DLD1 (cell line): ENCODE measurements around the gene SUPT3H.

Experiments used
- in situ Hi-C: cut with HindIII; loops from 2 replicates; pipeline ENCODE4 v1.10.0; 2017; ENCODE audit warnings: low sequenced_read_pairs

The SUPT3H gene

DNA sequence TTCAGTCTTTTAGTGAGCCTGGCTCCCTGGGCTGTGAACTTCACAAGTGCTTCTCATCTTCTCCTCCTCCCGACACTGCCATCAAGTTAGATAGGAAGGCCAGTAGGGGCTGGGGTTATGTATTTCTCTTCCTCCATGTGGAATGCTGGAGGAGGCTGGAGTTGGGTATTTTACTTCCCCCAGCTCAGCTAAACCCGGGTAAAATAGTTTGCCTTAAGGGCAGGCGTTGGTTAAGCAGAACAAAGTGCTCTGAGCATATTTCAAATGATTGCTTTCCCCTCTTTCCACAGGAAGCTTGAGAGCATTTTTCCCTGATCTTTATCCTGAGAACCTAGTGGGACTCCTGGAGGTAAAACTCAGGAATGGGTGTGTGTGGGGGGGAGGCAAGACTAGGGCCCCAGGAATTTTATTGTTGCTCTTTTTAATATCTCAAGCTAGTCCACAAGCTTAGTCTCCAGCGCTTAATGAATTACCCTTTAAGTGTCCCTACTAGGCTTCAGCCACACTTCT, 16.9 kb upstream of the SUPT3H start:
- in situ Hi-C loops = loop anchor here (25.0 kb wide), 1 partner anchor 732 kb away; no protein-coding TSS in a partner anchor

DNA sequence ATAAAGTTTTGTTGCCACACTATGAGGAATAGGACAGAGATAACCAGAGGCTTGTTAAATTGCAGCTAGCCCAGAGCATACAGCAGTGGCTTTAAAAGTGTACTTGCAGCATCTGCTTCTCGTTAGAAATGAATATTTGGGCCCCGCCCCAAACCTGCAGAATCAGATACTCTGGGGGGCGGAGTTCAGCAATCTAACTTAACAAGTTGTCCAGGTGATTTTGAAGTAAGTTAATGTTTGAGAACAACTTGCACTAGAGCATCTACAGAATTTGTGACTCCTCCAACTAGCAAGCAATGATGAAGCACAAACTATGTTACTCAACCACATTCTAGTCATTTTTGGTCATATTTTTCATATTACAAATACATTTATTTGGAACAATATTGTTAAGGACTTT, 10.6 kb upstream of the SUPT3H start:
- in situ Hi-C loops = loop anchor here (25.0 kb wide), 1 partner anchor 726 kb away; no protein-coding TSS in a partner anchor

DNA sequence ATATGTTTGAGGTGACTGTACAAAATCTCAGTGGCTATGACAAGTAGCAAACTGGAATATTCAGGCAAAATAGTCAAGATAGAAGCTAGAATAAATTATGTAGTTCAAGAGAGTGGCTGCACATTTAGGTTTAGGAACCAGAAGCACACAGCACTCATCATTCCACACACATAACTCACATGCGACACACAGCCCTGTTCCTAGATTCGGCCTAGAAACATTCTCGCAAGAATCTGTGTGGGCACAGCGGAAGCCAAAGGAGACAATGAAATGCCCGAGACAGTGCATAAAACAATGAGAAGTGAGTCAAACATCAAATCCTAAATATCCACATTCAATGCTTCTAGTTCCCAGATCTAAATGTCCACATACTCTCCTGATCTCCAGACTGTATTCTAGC, 9.5 kb upstream of the SUPT3H start:
- in situ Hi-C loops = loop anchor here (25.0 kb wide), 1 partner anchor 725 kb away; no protein-coding TSS in a partner anchor

DNA sequence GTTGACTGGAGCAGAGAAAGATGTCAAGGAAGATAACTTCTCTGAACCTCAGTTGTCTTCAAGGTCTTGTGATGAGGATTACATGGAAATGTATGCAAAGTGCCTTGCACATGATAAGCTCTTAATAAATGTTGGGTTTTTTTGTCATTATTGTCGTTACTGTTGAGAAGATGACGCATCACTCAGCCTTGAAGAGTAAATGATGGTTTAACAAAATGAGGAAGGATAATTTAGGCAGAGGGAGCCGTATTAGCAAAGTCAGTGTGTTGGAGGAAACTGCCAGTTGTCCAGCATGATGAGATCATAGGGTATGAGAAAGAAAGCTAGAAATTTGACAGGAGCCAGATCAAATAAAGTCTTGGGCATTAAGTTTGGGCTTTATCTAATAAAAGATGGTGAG, 8.8 kb upstream of the SUPT3H start:
- in situ Hi-C loops = loop anchor here (25.0 kb wide), 1 partner anchor 724 kb away; no protein-coding TSS in a partner anchor

DNA sequence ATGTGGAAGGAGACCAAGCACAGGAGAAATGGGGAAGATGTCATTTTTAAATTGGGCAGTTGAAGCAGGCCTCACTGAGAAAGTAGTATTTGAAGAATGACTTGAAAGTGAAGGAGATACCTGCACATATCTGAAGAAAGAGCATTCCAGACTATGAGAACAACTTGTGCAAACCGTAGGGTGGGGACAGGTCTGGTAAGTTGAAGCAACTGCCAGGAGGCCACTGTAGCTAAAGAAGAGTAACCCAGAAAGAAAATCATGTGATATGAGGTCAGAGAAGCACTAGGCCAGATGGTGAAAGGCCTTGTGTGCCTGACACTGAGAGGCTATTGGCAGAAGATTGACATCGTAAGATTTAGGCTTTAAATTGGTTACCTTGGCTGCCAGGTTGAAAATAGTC, 4.7 kb upstream of the SUPT3H start:
- in situ Hi-C loops = loop anchor here (25.0 kb wide), 1 partner anchor 720 kb away; no protein-coding TSS in a partner anchor

DNA sequence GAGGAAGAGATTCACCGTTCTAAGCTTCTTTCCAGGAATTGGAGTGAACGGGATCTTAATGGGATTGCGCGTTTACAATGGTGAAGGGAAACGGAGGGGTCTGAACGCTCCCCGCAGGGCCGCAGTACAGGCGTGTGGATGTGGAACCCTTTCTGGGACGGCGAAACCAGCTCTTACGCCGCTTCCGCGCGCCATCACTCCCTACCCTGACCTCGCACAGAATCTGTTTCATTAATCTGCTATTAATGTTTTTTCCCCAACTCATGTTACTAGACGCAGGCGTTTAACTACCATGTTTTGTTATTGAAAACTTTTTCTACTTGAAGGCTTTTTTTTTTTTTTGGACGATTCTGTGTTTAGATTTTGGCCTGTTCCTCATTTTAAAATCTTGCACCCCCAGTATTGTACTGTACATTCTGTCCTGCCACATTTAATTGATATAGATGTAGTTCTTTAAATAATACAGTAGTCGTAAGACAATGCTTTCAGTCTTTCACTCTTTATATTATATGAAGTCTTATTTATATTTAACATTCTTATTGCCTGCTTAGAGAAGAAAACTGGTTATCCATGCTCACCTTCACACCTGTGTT, 696 bp upstream of the SUPT3H start:
- in situ Hi-C loops = loop anchor here (25.0 kb wide), 1 partner anchor 716 kb away; no protein-coding TSS in a partner anchor

DNA sequence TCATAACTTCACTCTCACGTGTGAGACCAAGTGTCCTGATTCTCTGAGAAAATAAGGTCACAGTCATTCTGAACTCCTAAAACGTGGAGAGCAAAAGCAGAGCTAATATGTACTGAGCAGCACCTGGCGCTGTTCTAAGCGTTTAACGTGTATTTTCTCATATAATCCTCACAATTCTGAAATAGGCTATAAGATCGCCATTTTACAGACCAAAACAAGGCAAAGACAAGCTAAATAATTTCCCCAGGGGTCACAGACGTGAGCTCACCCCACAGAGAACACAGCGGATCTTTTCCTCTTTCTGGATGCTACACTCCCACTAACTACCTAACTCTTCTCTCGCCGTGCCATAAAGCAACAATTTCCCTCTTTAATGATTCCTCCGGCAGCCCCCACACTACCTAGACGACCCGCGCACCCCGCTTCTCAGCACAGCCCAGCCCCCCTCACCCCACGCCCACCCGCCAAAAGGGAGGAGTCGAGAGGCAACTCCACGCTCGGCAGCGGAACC, 636 bp downstream of the SUPT3H start:
- in situ Hi-C loops = loop anchor here (25.0 kb wide), 1 partner anchor 715 kb away; no protein-coding TSS in a partner anchor

DNA sequence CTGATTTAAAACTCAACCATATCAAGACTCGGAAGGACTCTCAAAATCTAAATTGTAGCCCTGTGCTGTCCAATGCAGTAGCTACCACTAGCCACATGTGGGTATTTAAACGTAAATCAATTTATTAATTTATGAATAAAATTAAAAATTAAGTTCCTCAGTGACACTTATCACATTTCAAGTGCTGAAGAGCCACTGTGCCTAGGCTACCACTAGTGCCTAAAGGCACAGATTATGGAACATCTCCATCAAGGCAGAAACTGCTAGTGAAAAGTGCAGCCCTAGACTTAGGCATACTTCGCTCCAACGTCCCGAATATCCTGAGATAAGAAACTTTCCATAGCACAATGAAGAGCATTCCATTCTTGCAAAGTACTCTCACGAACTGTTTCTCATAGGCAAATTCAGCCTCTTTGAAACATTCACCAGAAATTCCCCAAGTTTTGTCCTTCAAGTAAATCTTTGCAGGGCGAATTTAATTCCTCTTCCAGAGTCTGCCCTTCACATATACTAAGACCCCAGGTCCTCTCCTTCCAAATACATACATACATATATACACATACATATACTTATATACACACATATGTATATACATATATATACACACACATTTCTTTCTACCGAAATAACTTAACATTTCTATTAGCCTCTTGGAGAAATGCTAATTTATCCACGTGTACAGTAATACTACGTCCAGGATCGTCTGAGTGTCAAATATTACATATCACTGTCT, 1.3 kb downstream of the SUPT3H start:
- in situ Hi-C loops = loop anchor here (25.0 kb wide), 1 partner anchor 714 kb away; no protein-coding TSS in a partner anchor

DNA sequence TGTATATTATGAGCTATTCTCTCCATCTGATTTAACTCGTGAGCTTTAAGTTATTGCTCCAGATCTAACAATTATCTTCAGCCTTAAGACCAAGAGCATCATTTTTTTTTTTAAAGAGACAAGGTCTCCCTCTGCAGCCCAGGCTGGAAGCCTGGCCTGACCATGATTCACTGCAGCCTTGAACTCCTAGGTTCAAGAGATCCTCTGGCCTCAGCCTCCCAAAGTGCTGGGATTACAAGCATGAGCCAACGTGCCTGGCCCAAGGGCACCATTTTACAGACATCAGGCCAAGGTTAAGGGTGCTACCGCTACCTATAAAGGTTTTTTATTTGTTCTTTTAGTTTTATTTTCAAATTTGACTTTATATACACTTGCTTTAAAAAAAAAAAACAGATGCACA, 2.3 kb downstream of the SUPT3H start:
- in situ Hi-C loops = loop anchor here (25.0 kb wide), 1 partner anchor 713 kb away; no protein-coding TSS in a partner anchor

DNA sequence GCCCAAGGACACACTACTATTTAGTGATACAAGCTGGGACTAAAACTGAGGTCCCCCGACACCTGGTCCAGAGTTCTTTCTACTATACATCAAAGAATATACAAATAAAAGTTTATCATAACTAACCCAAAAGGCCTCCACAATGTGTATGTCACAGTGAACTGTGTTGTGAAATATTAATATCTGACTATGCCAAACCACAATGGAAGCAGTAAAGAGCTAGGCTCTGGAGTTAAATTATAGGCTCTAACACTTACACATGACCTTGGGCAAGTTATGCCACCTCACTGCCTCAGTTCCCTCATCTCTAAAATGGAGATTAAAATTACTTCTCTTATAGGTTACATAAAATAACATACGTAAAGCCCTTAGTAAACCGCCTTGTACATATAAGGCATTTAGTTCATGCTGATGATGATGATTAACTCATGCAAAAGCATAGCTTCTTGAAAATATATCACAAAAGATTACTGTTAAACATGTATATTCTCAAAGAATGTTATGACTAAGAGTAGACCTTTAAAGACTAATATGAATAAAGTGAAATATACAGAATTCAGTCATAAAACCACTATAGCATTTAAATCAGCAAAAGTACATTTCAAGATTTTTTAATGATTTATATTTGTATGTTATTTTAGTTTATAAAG, 5.7 kb downstream of the SUPT3H start:
- in situ Hi-C loops = no loop called here

DNA sequence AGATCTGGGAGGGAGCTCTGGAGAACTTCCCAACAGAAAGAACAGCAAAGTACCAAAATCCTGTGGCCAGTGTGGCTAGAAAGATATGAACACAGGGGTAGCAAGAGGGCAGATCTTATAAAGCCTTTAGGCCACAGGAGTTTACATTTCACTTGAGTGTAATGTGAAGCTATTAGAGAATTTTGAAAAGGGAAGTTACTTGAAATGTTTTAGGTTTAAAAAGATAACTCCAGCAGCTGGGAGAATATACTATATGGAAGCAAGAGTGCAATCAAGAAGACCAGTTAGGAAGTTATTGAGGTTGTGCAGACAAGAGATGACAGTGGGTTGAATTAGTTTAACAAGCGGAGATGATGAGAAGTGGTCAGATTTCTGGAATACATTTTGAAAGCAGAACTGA, 7.9 kb downstream of the SUPT3H start:
- in situ Hi-C loops = no loop called here

DNA sequence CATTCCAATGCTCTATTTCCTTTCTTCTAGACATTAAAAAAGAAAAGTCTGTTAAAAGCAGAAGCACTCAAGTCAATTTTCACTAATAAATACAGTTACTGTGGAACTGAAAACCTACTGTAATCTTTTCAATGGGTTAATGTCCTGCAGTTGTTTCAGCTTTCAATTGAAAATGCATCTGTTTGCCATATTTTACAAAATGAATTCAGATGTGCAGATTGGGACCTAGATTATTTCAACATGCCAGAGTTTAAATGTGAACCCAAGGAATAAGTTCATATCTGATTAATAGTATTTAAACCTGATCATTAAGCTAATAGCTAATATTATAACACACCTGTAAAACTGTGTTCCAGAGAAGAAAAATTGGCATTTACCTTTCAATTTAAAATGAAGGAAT, 9.7 kb downstream of the SUPT3H start:
- in situ Hi-C loops = no loop called here

DNA sequence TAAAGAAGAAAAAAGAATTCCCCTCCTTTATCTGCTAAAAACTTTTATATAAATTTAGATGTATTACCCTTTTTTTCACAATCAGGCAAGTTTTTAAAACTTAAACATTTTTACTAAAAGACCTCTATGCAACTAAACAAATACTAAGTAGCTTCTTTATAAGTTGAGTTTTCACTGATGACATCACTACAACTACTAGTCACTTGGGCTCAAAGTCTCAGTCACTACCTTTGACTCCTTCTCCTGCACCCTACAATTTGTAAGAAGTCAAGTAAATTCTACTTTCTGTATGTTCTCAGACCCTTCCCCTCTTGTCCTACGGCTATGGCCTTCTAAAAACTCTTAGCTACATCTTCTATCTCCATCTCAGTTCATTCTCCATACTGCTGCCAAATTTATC, 11.2 kb downstream of the SUPT3H start:
- in situ Hi-C loops = no loop called here

DNA sequence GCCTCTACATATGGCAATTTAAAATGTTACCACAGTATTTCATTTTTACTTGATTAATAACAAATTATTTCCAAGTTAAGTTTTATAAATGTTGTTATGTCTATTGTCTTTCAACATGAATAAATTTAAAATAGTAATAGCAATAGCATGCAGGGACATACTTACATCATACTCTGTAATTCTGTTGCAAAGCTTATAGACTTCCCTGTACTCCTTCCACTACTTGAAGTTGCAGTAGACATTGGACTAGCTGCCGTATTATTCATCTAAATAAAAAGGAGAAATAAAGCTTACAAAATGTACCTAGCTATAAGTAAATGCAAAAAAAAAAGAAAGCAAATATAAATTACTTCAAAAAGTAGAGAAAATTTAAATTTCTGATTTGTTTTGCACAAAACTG, 12.7 kb downstream of the SUPT3H start:
- in situ Hi-C loops = no loop called here

DNA sequence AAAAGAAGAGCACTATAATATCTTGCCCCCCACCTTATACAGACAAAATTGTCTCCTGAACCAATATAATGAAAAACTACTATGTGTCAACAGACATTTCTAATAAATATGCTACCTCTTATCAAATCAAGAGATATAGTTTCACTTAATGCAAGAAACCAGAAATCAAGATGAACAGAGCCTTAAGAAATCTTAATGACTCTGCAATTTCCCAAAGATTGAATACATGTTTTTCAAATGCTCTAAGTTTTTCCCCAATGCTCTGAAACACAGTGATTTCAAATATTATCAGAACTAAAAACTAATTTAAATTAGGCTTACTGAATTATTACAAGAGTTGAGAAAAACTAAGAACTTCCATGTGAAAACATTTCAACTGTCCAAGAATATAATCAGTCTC, 13.3 kb downstream of the SUPT3H start:
- in situ Hi-C loops = no loop called here

DNA sequence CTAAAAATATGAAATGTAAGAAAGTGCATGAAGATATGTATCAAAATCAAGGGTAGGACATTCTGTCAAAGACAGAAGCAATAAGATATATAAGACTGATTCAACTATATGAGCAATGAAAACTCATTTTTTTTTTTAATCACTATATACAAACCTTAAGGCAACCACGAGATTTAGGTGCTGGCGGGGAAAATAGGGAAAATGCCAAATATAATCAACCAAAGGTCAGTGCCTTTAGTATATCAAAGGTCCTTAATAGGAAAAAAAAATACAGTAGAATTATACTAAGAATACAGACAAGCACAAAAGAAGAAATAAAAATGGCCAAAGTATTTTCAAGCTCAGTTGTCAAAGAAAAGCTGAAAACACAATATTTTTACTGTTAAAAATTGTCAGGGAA, 24.1 kb downstream of the SUPT3H start:
- in situ Hi-C loops = no loop called here

DNA sequence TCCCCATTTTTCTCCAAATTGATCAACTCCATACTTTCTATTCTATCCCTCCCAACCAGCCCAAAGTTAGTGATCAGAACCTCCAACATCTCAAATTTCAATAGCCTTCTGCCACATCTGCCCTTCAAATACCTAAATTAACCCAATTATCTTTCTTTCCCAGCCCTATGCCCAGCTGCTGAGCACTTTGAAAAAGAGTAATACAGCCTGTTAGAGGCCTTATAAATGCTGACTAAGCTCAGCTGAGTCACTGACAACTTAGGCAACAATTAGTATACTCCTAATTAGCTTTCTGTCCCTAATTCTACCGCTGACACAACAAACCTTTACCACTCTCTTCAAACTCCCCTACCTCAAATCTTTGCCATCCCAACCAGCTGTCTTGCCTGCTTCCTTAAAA, 26.1 kb downstream of the SUPT3H start:
- in situ Hi-C loops = no loop called here

DNA sequence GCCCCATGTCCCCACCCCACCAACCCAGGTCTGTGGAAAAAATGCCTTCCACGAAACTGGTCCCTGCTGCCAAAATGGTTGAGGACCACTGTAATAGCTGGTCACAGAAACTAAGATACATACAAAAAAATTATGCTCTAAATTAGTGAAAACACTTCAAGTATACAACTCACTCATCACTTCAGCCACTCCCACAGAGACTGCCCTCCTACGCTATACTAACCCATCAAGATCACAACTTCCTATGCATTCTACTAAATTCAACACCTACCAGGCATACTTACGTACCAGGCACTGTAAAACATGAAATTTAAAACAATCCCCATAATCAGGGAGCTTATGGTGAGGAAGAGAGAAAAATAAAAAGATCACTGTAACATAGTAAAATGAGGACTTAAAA, 26.7 kb downstream of the SUPT3H start:
- in situ Hi-C loops = no loop called here

DNA sequence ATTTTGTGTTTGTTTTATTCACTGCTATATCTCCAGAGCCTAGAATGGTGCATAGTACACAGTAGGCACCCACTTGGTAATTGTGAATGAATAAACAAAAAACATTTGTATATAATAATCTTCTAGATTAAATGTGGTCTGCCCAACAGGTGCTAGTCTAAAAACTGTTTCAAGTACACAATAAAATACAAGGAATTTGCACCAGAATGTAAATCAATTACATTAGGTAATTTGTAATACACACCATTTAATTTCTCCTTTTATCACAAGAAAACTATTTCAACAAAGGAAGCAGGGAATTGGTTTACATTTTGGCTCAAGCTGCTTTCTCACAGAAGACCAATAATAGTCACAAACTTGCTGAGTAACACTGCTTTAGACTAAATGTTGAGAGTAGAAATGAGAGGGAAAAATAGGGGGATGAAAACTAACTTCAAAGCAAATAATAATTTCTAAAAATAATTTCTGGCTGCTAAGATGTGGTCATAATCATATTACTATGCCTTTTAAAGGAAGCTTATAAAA, 27.5 kb downstream of the SUPT3H start:
- in situ Hi-C loops = no loop called here

DNA sequence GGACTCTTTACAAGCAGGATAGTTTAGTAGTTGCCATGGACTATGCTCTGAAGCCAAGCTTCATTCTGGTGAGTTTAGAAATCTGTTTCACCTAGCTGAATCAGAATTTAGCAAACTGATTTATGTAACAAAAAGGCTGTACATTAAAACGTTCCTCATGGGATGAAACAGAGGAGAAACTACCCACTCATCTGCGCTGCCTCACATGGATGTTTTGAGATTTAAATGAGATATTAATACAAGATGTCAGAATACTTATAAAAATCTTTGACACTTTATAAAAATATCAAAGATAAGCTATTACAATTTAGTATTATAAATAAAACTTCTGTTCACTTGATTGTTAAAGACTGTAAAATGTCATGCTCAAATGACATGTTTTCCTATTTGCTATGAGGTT, 32.8 kb downstream of the SUPT3H start:
- in situ Hi-C loops = no loop called here

DNA sequence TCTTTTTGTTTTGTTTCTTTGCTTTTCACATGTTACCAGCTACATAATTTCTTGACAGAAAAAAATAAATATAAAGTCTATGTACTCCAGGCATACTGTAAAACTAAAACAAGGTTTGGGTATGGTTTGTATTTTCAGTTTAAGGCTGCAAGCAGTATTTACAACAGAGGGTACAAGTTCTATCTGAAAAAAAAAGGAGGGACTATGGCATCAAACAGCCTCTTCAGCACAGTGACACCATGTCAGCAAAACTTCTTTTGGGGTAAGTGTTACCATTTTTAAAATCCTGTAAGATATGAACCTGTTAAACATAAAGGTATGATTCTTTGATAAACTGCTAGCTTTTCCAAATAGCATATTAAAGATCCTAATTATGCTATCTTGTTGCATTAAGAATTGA, 49.2 kb downstream of the SUPT3H start:
- in situ Hi-C loops = no loop called here
